NAMALWA (cell line): ENCODE results near the gene TRIM43.
"Not testable (repeated sequence)": the region's sequence is repeated elsewhere in the genome, so short reads cannot be mapped to it uniquely, and the experiment has no call there.

Experiments used
- DNase-seq: peaks from one replicate; pipeline ENCODE4 v3.0.0-alpha.2; 2015; ENCODE audit warnings: low spot score

The TRIM43 gene

DNA sequence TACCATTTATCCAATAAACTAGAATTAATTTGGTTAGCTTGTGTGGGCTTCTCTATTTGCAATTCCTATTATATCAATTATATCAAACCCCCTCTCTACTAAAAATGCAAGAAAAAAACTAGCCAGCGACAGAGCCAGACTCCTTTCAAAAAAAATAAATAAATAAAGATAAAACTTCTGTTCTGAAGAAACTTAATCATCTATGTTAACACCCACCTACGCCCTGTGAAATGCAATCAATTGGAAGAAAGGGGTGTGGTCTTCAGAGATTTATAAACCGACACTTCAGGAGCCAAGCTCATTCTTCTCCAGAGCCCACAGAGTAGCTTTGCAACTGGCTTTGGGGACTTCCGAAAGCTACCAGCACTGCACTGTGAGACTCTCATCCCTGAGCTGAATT lies at the start of gene TRIM43:
TRIM43 (plus strand) TSS at position 301 of the 400 bp plus-strand sequence. CDS start 2,023 bp downstream, outside the sequence.
- DNase-seq = not testable (repeated sequence)

DNA sequence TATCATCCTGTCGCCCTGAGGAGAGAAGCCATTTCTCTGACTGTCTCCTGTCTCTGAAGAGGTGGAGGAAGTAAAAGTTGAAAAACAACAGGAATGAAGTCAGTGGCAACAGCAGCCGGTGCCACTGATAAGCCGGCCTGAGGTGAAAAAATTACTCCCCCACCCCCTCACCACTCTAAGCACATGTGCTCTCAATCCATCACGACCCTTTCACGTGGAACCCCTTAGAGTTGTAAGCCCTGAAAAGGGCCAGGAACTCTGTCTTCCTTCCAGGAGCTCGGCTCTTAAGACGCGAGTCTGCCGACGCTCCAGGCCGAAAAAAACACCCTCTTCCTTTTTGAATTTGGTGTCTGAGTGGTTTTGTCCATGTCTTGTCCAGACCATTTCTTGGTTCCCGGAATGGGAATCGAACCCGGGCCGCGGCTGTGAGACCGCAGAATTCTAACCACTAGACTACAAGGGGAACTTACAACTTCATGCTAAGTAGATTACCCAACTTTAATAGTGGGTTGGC lies 40.7 kb upstream of the TRIM43 start:
- DNase-seq = no peak

DNA sequence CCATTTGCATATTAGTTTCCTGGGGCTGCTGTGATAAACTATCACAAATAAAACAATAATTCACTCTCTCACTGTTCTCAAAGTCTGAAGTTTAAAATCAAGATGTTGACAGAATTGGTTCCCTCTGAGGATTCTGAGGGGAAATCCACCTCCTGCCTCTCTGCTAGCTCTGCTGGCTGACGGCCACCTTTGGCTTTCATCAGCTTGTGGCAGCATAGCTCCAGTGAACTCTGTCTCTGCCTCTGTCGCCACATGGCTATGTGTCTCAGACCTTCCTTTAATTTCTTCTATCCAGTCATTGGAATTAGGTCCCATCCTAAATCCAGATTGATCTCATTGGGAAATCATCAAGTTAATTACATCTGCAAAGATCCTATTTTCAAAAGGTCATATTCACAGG lies 38.9 kb upstream of the TRIM43 start:
- peak; percentile 6 for DNase-seq

DNA sequence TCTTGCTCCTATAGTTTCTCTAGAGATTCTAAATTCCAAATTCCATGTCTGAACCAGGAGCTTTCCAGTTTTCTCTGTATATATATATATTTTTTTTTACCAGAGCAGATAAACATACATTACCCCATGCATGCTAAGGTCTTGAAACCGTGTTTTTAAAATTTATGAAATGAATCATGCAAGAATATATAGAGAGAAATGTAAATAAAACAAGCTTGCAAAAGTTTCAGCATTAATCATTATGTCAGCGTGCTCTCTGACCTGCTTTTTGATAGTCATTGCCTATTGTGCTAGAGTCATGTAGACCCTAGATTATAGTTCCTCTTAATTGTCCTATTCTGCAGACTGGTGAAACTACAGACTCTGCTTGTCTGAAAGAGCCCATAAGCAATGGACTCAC lies 22.6 kb upstream of the TRIM43 start:
- DNase-seq = no peak

DNA sequence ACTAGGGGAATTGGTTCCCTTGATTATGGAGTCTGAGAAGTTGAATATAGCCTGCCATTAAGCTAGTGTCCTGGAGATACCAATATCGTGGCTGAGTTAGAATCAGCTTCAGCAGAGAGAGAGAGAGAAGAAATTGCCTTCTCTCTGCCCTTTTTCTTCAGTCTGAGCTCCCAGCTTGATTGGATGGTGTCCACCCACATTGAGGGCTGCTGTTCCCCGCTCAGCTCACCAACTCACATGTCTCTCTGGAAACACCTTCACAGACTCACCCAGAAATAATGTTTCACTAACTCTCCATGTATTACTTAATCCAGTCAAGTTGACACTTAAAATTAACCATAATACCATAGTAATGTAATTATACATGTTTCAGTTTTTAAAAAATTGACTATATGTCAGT lies 17.9 kb upstream of the TRIM43 start:
- no peak for DNase-seq

DNA sequence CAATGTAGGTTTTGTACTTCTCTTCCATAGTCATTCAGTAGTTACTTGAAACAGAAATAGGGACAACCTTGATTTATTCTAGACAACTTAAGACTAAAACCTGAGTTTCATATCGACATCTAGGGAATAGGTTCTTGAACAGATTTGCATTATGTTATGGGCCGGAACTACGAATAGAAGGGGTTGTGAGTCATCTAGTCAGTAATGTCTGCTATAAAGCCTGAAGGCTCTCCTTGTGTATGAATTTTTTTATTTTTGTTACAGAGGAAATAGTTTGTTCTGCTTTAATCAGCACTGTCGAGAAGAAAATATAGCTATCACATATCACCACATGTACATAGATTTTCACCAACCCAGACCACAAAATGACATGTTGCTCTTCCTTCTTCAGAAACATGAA lies 17.3 kb upstream of the TRIM43 start:
- DNase-seq = no peak

DNA sequence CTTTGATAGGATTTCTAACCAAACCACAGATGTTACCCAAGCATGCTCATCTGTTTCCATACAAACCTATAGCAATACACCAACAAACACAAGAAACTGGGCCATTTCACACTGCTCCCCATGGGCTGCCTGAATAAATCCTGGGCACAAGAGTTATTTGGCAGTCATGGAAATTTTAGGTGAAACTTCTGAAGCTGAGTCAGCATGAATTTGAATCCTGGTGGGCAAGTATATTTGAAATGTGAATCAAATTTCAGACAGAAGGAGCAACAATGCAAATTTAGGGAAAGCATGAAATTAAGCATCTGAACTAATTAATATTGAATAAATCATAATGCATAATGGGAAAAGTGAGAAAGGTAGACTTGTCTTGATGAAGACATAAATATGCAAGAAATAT lies 15.9 kb upstream of the TRIM43 start:
- DNase-seq = no peak

DNA sequence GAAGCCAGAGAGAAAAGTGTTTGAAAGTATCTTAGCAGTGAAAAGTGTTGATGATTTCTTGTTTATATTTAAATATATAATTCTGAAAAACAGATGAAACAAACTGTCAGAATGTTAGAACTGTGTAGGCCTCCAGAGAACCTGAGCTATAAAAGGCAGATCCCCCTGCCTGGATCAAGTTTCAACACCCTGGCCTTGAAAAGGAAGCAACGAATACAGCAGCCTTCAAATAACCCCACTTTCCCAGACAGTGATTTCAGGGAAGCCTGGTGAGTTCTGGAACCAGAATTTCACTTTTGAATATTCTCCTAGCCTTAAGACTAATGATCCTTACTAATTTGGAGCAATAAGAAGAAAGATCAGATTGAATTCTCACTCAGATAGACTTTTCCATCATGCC lies 13.3 kb upstream of the TRIM43 start:
- no peak for DNase-seq

DNA sequence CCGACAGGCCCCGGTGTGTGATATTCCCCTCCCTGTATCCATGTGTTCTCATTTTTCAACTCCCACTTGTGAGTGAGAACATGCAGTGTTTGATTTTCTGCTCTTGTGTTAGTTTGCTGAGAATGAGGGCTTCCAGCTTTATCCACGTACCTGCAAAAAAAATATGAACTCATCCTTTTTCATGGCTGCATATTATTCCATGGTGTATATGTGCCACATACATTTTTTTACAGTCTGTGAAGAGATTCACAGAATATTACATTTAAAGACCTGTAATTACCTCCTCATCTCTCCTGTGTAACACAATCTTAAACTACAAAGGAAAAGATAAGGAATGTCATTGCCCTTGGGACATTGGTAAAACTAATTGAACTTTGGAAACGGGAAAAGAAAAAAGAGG lies 8.3 kb upstream of the TRIM43 start:
- DNase-seq = not testable (repeated sequence)

DNA sequence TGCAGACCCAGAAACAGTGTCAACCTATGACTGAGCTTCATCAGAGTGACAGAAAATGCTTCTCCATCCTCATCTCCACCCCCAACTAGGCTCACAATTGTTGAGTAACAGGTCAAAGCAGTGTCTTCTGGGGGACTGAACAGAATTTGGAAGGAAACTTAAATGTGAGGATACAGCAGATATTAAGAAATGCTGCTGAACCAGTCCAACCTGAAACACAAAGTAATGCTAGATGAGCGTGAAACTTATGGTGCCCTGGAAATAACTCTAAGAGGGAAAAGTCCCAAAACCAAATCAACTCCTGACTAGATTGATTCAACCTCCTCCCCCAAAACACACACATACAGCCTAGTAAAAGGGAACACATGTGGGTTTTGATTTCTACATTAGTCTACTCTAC lies 7.5 kb upstream of the TRIM43 start:
- not testable (repeated sequence) for DNase-seq

DNA sequence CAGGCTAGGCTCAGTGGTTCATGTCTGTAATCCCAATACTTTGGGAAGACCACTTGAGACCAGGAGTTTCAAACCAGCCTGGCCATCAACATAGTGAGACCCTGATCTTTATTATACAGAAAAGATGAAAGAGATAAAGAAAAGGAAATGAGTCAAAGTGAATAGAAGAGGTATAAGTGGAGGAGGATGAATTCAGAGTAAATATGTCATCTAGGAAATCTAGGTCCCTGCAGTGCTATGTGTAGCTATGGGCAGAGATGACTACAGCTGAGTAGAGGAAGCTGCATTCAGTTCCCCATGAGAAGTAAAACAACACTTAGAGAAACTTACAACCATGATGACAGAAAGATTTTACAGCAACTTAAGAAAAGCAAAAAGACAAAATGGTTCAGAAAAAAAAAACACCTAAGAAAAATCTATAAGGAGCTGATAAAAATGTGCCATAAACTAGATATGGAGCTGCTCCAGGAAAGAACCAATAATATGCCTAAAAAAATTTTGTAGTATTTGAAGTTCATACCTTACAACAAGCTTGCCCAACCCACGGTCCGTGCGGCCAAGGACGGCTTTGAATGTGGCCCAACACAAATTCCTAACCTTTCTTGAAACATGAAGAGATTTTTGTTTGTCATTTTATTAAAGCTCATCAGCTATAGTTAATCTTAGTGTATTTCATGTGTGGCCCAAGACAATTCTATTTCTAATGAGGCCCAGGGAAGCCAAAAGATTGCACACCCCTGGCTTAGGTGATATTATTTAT lies 1.8 kb upstream of the TRIM43 start:
- DNase-seq = not testable (repeated sequence)

DNA sequence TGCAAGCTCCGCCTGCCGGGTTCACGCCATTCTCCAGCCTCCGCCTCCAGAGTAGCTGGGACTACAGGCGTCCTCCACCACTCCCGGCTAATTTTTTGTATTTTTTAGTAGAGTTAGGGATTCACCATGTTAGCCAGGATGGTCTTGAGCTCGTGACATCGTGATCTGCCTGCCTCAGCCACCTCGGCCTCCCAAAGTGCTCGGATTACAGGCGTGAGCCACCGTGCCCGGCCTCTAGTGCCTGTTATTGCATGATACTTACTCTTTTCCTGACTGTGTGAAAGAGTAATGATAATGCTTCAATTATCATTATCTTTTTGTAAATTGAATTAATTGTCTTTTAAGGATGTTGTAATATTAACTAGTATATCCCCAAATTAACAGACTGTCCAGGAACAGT lies 1.2 kb downstream of the TRIM43 start:
- DNase-seq = not testable (repeated sequence)

DNA sequence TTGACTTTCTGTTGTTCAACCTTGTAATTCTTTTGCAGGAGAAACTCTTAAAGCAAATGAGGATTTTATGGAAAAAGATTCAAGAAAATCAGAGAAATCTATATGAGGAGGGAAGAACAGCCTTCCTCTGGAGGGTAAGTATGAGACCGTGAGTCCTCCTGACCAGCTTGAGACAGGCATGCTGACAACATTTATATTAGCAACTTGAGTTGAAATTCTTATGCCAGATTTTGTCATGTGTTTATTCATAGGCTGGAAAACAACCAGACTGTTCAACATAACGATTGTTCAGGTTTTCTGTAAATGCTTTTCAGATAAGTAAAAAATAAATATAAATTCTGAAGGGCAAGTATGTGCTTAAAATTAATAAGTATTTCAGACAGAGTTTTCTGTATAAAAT lies 3.2 kb downstream of the TRIM43 start:
- DNase-seq = not testable (repeated sequence)

DNA sequence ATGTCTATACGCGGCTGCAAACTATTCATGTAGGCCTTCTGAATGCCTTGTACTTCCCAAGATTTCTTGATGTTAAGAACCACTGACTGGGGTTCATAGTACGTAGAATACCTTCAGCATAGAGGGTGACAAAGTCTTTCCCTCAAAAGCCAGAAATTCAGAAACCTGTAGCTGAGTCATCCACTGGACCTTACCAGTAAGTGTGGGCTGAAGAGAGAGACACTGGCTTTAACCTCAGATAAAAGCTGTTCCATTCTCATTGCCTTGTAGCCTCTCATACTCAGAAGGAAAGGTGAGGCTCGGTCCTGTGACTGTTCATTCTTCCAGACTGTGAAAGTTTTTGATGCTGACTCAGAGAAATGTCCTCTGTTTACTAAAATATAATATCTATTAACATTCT lies 9.5 kb downstream of the TRIM43 start:
- not testable (repeated sequence) for DNase-seq

DNA sequence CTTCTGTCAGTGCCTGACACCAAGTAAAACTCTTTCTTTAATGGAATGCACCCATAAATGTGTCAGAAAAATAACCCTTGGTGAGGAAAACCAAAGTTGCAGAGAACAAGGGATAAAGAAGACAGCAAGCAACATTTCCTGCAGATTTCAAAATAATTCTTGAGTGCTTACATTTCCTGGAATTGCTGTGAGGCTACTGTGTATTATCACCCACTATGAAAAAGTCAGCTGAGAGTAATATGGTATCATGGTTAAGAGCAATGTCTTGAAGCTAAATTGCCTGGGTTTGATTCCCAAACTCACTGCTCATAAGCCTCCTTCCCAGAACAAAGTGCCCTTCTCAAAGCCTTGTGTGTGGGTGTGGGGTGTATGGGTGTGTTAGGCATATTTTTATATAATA lies 10.3 kb downstream of the TRIM43 start:
- DNase-seq = not testable (repeated sequence)

DNA sequence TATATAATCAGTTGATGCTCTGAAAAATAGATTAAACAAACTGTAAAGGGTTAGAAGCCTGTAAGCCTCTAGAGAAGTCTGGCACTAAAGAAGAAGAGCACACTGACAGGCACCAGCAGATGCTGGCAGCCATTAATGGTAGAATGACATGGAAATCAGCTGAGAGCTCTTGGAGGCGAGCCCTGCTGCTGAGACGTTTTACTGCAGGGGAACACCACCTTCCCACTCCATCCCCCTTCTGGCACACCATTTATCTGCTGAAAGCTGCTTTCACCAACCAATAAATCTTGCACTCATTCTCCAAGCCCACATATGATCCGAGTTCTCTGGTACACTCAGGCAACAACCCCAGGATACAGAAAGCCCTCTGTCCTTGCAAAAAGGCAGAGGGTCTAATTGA lies 16.6 kb downstream of the TRIM43 start:
- DNase-seq = not testable (repeated sequence)

DNA sequence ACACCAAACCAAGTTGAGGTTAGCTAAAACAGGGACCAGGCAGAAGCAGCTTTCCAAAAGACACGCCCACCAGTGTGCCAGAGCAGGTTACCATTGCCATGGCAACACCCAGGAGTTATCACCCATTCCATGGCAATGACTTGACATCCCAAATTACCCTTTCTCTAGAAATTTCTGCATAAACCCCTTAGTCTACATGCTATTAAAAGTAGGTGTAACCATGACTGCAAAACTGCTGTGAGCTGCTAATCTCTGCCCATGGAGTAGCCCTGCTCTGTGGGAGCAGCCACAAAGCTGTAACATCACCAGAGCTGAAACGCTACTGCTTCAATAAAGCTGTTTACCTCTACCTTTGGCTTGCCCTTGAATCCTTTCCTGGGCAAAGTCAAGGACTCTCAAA lies 18.0 kb downstream of the TRIM43 start:
- DNase-seq = not testable (repeated sequence)

DNA sequence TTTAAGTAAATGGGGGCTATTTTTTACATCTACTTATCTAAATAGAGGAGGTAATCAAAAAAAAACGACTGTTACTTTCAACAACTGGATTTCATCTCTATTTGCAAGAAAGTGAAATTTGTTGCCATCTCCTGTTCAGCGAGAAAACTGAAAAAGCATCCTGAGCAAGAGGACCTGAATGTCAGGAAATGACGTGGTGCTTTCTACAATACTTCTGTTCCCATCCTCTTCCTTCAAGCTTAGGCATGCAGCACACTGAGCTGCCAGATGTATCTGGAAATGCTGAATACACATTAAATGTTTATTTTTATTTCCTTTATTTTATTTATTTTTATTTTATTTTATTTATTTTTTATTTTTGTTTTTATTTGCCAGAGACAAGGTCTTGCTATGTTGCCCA lies 21.2 kb downstream of the TRIM43 start:
- not testable (repeated sequence) for DNase-seq

DNA sequence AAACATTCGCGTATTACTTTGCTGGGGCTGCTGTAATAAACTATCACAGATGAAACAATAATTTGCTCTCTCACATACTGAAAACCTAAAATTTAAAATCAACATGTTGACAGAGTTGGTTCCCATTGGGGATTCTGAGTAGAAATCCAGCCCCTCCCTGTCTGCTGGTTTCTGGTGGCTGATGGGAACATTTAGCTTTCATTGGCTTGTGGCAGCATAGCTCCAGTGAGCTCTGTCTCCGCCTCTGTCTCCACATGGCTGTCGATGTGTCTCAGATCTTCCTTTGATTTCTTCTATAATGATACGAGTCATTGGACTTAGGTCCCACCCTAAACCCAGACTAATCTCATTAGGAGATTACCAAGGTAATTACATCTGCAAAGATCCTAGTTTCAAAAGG lies 30.9 kb downstream of the TRIM43 start:
- not testable (repeated sequence) for DNase-seq

DNA sequence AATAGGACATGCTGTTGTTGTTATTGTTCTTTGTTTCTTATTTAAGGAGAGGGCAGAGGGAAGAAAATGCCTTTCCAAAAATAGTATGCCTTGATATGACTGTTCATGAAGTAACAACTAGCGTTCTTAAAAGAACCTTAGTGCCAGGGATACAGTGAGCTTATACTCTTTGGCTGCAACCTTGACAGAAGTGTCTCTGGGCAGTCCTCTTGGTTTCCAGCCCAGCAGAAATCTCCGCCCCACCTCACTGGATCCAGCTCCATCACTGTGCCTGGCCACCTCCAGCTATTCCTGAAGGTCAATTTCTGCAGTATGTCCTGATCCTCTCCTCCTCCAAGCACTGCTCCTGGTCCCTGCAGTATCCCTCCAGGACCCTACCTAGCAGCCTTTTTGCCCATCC lies 39.2 kb downstream of the TRIM43 start:
- not testable (repeated sequence) for DNase-seq

DNA sequence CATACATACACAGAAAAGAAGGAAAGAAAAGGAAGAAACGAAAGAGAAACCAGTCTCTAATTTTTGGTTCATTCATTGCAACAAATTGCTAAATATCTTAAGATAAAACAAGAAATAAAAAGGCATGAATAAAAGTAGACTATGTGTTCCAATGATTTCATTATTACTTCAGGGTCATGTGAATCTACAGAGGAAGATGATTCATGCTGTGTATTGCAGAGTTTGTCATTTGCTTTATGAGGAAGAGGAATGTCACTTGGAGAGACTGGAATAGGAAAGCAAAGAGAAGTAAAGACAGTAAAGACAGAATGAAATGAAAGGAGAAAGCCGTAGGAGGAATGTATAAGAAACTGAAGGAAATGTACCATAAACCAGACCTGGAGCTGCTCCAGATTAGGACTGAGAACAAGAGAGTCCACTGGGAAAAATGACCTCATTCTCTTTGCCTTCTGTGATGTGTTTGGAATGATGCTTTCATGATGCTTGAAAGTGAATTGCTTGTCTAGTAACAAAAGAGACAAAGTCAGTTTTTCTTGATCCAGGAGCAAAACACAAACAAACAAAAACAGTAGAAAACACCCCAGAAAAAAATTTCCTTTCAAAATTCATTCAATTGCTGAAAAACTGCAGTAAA lies 41.9 kb downstream of the TRIM43 start:
- DNase-seq = not testable (repeated sequence)

DNA sequence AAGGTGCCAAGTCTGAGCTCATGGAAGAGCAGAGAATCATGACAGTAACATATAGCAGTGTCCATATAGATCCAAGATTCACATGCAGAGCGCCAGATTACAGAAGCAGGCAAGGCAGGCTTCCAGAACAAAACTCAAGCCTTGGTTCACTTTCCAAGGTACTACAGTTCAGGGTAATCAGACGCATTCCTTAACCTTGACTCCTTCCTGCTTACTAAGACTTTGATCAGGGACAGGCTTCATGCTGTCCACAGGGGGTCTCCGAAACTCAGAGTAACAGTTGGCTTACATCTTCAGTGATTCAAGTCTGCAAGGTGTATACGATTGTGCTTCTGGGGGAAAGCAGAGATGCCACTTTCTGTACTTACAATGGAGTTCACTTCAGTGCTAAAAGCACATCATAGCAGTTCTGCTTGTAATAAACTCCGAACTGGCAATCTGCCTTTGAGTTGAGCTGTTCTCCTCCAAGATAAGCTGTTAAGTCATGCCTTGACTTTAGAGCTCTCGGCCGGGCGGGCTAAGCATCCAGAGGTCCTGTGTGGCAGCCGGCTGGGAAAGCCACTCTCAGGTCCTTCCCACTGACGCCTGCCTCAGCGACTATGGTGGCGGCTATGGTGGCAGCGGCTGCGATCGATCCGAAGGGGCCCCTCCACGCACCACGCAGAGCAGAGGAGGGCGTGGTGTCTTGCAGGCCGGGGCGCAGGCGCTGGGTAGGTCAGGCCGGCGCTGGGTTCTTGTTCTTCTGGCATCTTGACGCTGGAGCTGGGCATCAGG lies 48.9 kb downstream of the TRIM43 start:
- not testable (repeated sequence) for DNase-seq

DNA sequence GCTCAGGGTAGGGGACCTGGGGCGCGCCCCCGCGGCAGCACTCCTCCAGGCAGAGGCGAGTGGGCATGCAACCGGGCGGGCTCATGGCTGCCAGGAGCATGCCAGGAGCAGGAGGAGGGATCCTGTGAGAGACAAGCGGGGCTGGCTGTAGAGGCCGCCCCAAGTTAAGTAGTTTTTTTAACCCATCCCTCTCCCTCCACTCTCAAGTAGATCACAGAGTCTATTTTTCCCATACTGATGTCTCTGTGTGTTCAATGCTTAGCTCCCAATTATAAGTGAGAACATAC lies 49.4 kb downstream of the TRIM43 start:
- not testable (repeated sequence) for DNase-seq
